Skeletal muscle cell (primary cell): ENCODE data around the gene SPTBN1.

ENCODE experiments used
- DNase-seq: peaks from one replicate; pipeline ENCODE4 v3.0.0-alpha.2; 2010; ENCODE audit warnings: low read depth
- H3K4me3 ChIP-seq: 2 replicates; pipeline ENCODE4 v1.5.1; 2011; ENCODE audit warnings: low read depth, mild to moderate bottlenecking, control low read depth, low read length, moderate library complexity

SPTBN1 gene

DNA sequence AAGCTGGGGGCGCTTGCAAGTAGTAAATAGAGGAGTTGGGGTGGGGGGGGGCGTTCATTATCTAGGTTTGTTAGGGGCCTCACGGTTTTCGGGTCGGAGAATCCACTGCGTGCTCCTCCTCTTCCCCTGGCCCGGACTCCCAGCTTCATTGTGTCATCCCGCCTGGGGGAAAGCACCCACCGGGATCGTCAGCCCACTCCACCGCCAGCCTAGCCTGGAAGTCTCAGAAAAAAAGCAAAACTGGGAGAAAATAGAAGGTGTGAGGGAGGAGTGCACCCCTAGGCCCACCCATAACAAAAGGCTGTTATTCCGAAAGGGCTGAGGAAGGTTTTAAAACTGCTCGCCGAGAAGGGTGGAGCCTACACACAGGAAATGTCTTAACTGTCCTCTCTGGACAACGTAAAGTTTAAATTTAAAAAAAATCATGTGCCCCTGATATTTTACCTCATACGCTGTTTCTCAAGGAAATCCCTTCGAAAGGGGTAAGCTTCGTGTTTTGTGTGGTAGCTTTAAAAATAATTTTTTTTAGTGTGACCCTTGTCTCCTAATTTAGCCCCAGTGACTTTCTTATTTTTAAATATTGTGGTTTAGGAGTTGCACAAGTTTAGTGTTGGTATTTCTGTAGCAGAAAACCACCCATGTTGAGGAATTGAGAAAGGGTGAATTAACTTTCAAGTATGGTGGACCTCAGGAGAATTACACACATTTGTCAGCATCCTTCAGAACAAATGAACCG is 104.2 kb downstream of the SPTBN1 start:
- DNase-seq: peak; percentile 44
- peak overlapping the region; percentile 52 for H3K4me3 ChIP-seq

DNA sequence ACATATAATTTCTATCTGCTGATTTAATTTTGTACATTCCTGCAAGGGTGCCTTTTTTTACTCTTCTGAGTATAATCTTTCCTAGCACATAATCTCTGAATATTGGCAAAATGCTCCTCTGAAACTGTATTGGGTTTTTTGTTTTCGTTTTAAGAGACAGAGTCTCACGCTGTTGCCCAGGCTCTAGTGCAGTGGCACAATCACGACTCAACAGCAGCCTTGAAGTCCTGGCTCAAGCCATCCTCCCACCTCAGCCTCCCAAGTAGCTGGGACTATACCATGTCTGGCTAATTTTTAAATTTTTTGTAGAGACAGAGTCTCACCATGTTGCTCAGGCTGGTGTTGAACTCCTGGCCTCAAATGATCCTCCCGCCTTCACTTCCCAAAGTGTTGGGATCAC is 104.9 kb downstream of the SPTBN1 start:
- no peak overlapping the region for H3K4me3 ChIP-seq
- DNase-seq: no peak

DNA sequence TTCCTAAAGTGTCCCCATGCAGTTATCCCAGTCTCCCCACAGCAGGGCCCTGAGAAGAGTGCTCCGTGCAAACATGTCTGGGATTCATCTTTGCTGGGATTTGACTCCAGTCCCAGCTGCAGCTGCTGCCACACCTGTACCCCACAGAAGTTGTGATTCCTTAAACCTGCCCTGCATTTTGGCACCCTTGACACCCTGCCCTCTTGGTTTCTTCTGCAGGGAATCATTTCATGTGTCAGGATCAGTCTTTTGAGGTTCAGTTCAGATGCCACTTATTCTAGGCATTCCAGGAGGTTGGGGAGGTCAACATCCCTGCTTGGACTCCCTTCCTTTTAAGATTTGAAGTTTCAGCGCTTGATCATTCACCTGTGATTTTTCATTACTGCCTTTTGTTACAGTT is 108.3 kb downstream of the SPTBN1 start:
- no peak for DNase-seq
- H3K4me3 ChIP-seq: no peak overlapping the region

DNA sequence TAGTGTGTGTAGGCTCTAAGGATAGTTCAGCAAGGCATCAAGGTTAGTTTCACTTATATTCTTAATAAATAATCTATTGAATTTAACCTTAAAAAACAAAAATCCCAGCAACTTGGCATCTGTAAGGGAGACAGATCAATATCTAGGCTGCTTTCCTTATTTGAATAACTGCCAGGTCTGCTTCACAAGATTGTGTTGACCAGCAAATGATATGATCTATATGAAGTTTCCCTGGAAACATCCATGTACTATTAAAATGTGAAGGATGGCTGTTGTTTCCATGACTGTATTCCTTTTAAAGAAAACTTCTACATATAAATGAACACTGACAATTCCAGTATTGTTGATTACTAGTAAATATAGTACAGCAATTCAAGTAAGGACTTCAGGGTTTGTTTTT is 109.4 kb downstream of the SPTBN1 start:
- no peak for DNase-seq
- H3K4me3 ChIP-seq: no peak overlapping the region

DNA sequence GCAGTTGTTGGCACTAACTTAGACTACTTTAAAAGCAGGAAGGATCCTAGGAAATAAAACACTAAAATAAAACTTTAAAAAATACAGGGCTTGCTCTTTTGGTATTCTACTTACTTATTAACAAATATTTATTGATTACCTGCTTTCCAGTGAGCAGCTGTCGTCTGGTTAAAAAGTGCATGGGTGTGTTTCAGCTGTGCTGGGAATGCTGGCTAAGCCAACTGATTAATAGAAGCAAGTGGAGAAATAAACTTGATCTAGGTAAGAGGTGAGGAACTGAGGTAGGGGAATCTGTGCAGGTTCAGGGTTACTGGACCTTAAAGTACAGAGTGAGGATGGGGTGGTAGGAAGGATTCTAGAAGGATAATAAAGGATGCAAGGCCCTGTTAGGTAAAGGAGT is 110.8 kb downstream of the SPTBN1 start:
- DNase-seq: no peak
- H3K4me3 ChIP-seq: no peak overlapping the region

DNA sequence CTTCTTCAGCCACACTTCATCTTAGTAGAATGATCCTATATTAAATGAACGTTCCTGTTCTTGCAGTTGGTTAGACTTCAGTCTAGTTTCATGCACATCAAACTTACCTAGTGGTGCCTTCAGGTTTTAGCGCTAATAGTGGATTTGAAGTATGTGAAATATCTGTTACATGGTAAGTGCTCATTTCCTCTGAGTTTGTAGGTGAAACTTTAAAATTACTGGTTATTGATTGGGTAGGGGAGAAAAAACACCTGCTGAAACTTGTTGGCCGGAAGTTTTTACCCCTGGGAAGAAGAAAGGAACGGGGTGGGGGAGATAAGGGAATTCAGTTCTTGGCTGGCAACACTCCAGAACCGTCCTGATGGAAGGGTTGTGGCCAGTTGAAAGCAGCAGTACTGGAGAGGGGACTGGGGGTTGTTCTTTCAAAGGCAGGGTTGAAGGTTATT is 112.8 kb downstream of the SPTBN1 start:
- DNase-seq: no peak
- H3K4me3 ChIP-seq: no peak overlapping the region

DNA sequence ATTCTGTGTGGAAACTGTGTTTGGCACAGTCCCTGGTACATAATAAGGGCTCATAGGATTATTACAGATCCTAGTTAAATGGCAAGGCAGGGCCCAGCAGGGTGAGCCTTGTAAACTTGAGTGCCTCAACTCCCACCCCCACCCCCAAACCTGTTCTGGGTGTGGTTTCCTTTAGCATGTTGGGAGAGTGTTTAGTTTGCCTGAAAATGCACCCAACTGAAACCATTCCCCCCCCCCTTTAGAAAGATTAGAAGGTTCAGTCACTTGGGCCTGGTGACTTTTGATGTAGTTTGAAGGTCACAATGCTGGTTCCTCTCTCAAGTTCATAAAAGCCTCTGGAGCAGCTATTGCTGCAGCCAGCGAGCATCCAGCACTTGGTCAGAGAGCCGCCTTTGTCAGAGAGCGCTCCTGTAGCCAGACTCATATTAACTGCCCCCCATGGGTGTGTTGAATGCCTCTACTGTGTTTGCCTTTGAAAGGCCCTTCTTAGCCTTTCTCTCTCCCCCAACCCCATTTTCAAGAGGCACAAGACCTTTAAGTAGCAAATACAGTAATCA is 113.7 kb downstream of the SPTBN1 start:
- DNase-seq: no peak
- H3K4me3 ChIP-seq: no peak overlapping the region

DNA sequence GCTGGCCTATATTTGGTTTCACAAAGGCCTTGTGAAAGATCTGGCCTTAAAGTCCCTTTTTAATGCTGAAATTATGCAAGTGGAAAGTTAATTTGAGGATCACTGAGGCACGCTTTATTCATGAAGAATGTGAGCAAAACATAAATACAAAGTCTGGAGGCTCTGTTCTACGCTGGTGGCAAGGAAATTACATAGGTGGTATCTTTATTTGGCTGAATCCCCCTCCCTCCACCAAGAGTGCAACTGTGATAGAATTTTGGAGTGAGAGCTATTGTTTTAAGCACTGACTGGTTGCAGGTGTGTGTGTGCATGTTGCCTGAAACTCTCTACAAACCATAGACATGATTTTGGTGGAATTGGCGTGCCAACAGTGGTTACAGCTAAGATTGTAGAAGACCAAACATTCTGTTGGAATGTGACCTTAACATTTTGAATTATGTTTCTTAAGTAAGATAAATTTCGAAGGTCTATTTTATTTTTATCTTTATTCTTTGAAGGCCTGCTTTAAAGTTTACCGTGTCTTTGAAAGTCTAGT is 114.3 kb downstream of the SPTBN1 start:
- DNase-seq: no peak
- H3K4me3 ChIP-seq: no peak overlapping the region

DNA sequence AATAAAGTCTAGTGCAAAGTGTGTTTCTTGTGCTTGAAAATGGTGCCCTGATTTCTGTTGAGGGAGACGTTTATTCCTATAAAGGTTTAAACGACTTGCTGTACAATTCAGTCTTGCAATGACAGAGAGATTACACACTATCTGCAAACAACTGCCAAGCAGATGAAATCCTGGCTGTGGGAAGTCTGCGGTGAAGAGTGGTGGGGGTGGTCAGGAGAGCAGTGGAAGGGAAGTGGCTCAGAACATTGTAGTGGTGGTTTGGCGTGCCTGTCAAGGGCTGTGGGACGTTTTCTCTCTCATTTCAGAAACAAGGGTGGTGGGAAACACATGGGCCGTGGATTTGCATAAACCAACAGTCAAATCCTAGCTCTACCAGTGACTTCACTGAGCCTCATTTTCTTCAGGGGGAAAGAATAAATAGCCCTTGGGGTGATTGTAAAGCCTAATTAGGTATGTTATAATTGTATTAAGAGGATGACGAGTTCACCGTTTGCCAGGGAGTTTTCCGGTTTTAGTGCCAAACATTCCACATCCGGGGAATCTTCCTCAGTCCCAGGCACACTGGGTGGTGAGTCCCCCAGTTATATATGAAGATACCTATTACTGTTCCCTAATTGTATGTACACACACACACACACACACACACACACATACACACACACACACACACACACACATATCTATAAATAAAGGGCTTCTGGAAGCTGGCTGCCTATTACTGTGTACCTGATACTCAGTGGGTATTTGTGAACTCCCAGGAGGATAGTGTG is 115.0 kb downstream of the SPTBN1 start:
- DNase-seq: peak; percentile 92
- H3K4me3 ChIP-seq: no peak overlapping the region

DNA sequence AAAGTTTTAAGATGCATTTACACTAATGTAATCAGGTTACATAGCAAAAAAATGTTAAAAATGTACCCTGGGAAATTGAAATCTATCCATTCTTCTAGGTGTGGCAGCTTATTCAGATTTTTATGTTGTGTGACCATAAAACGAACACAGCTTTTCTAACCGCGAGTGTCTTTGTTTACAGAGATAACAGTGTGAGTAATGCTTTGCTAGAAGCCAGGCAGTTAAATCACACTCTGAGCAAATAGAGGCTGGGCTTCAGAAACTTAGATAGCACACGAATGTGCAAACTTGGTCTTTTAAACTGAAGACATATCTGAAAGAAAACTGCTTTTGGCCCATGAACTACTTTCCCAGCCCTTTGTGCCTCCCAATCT is 116.1 kb downstream of the SPTBN1 start:
- no peak overlapping the region for H3K4me3 ChIP-seq
- peak; percentile 80 for DNase-seq

DNA sequence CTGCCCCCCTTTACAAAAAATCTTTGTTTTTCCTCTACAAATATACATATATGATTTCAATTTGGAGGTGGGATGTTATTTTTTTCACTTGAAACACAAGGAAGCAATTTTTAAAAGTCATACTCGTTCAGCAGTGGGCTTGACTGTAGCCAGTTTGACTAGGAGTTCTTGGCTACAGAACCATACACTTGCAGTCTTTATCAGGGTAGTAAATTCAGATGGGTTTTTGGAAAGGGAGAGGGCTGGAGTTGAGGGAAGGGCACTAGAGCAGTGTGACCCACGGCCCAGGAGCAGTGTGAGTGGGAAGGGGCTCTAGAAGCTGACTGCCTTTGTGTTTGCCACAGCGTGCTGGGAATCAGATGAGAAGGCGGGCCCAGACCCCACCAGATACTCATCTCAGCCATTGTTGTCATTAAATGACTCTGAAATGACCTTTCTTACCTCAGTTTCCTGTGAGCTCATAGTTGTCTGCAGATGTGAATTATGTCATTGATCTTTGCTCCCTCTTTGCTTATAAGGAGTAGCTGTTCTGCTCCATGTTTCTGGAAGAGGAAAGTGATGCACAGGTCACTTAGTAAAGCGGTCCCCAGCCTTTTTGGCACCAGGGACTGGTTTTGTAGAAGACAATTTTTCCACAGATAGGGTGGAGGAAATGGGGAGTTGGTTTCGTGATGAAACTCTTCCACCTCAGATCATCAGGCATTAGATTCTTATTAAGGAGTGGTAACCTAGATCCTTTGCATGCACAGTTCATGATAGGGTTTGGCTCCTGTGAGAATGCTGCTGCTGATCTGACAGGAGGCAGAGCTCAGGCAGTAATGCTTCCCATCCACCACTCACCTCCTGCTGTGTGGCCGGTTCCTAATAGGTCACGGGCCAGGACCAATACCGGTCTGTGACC is 116.8 kb downstream of the SPTBN1 start:
- no peak overlapping the region for H3K4me3 ChIP-seq
- peak; percentile 39 for DNase-seq

DNA sequence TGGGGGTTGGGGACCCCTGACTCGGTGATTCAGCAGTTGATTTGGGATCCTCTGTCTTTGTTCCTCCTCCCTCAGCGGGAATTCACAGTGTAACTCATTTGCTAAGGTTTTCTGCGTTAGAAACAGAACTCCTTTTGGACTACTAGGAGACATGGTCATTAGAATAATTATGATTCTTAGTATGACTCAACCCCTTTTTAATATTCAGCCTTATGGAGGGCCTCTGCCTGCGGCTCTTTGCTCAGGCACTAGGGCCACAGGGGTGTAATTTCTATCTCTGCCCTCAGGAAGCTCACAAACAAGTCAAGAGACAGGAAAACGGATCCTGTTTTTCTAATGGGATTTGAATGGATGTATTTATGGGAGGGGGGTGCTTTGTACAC is 117.4 kb downstream of the SPTBN1 start:
- no peak overlapping the region for H3K4me3 ChIP-seq
- DNase-seq: no peak

DNA sequence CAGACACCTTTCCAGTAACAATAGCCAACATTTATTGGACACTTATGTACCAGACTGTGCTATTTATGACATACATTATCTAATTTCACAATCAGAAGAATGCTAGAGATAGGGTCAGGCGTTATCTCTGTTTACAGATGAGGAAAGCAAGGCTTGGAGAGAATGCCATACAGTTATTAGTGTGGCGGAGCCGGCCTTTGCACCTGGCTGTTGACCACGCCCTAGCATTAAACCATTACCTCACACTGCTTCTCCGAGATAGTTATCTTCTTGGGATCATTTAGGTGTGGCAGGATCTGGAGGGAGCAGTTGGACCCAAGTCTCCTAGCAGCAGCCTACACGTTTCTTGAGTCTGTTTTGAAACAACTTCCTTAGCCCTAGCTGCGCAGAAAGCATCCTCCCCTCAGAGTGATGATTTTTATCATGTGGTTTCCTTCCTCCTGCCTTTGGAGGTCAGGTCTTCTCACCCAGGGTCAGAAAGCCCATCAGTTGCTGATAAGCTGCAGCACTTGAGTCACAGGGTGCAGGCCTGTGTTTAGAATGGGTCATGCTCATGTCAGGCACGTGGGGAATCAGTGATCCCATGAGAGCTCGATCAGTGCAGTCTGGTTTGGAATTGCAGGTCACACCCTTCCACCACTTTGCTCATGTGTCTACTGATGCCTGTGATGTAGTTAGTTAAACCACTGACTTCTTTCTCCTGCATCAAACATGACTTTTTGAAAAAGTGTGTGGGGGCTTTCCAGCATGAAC is 118.2 kb downstream of the SPTBN1 start:
- no peak for DNase-seq
- no peak overlapping the region for H3K4me3 ChIP-seq

DNA sequence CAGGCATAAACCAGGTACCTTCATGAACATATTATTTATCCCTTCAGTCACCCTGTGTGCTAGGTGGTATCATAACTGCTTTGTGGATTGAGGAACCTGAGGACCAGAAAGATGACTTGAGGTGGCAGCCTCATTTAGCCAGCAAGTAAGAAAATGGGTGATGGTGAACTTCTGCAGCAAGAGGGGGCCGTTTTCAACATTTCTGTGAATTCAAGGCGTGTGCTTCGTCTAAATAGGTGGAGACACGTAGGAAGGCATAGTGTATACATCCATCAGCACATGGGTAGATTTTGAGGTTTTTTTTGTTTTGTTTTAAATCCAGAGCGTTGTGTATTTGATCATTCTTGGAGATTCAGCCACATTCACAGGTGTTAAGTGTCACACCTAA is 118.7 kb downstream of the SPTBN1 start:
- no peak for DNase-seq
- H3K4me3 ChIP-seq: no peak overlapping the region

DNA sequence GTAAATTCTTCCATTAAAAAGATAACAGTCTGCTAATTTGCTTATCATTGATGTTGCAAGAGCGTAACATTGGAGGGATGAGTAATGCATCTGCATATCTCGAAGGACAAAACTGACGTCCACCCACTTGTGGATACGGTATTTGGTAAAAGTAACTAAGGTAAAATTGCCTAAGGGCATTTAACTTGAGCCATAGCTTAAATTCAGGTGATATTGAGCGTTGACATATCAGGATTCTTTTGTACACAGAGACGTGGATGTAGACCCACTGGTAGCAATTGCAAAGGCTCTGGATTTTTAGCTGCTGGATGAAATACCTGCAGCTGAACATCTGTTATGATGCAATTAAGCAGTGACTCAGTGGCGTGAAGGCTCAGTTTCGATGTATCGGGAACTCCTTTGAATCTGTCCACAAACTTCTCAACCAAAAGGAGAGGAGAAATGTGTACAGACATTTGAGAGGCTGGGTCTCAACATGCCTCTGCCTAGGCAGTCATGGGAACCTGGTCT is 119.3 kb downstream of the SPTBN1 start:
- DNase-seq: peak; percentile 21
- no peak overlapping the region for H3K4me3 ChIP-seq

DNA sequence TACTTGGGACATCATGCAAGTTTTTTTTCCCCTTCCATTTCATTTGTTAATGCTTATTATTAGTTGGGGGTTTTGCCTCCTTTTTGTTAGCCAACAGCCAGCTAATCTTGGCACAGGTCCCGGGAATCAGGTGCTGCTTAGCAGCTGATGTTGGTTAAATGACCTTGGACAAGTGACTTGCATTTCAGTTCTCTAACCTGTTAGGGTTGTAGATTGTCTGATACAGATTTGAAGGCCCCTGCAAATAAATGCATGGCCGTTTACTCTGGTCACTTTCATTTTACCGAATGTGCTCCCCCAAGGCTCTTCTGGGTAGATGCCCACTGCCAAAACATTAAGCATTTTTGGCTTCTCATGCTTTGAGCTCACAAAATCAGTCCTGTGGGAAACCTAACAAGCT is 120.9 kb downstream of the SPTBN1 start:
- H3K4me3 ChIP-seq: no peak overlapping the region
- no peak for DNase-seq

DNA sequence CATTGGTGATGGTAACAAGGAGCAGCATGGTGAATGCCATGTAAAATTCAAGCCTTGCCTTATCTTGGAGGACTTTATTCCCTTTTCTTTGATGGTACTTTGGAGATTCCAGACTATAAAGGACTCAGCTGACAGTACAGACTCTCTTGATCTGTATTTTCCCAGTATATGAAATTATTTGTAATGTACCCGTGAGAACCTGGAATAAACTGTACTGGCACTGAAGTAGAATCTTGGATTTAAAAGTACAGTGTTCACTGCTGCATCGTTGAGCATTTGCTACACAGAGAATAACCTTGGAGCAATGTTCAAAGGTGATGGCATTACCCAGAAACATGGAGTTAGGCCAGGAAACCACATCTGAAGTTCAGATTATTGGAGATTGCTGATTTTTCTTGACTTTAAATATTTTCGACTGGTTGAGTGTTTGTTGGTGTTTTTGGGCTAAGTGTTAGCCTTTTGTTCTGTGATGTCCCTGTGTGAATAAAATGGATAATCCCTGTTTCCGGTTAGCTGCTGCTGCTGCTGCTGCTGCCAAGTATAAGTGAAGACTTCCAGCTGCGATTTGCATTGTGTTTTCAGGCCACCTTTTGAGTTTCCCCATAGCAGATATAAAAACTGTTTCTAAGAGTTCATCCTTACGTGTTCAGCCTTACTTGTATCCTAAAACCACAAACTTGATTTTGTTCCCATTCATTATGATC is 122.0 kb downstream of the SPTBN1 start:
- no peak overlapping the region for H3K4me3 ChIP-seq
- DNase-seq: no peak

DNA sequence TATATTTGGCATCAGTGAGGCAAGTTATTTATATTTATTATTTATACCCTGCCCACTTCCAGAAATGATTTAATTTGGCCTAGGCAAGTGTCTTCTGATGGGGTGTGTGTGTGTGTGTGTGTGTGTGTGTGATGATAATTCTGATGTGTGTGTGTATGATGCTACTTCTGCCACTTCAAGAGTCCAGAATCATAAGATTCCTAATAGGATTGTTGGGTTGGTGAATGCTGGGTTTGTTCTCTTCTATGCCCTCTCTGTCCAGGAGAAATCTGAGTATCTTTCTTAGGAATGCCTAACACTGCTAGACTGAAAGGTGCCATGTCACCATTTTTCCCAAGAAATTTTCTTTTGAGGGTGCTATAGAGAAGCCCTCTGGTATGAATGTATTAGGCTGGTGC is 122.5 kb downstream of the SPTBN1 start:
- H3K4me3 ChIP-seq: no peak overlapping the region

More for the DNA sequence above, 122.5 kb downstream of the SPTBN1 start:
- DNase-seq: no peak
